ENCODE measurements around the gene OSBPL9.
"Not testable (repeated sequence)": the region's sequence is repeated elsewhere in the genome, so short reads cannot be mapped to it uniquely, and the experiment has no call there.

OSBPL9 gene

GRCh38 chr1:51639694-51640093, 22.8 kb downstream of the OSBPL9 start:
- peak in 1 of 2 experiments; percentile 19 for DNase-seq

- DNase-seq = no peak
Observed at GRCh38 chr1:51641096-51641495, 24.2 kb downstream of the OSBPL9 start.

DNA sequence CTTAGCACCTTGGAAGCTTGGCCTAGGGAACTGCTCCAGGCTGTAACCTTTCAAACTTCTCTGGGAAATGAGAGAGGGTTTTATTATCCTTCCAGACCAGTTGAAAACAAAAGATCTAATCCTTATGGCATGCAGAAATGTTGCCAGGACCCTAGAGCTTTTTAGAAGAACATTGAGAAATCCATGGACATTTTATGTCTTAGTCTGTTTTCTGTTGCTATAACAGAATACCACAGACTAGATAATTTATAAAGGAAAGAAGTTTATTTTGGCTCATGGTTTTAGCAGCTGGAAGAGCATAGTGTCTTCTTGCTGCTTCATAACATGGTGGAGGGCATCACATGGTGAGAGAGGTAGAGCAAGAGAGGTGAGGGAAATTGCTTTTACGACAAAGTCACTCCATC, 25.8 kb downstream of the OSBPL9 start:
- no peak for DNase-seq

GRCh38 chr1:51643362-51643761, 26.5 kb downstream of the OSBPL9 start:
- no peak for DNase-seq

DNA sequence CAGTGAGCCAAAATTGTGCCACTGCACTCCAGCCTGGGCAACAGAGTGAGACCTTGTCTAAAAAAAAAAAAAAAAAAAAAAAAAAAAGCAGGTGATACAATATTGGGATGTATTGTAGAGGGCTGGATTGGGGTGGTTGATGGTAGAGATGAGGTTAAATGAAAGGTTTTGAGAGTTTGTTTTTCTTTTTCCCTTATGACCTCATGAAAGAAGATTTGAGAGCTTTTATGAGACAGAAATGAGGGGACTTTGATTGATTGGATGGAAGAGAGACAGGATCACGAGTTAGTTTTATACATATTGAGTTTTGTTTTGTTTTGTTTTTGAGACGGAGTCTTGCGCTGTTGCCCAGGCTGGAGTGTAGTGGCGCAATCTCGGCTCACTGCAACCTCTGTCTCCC, 27.1 kb downstream of the OSBPL9 start:
- DNase-seq = no peak

- no peak for DNase-seq
Observed at GRCh38 chr1:51644533-51645197, 27.8 kb downstream of the OSBPL9 start.

GRCh38 chr1:51646592-51646991, 29.7 kb downstream of the OSBPL9 start:
- DNase-seq = not testable (repeated sequence)

DNA sequence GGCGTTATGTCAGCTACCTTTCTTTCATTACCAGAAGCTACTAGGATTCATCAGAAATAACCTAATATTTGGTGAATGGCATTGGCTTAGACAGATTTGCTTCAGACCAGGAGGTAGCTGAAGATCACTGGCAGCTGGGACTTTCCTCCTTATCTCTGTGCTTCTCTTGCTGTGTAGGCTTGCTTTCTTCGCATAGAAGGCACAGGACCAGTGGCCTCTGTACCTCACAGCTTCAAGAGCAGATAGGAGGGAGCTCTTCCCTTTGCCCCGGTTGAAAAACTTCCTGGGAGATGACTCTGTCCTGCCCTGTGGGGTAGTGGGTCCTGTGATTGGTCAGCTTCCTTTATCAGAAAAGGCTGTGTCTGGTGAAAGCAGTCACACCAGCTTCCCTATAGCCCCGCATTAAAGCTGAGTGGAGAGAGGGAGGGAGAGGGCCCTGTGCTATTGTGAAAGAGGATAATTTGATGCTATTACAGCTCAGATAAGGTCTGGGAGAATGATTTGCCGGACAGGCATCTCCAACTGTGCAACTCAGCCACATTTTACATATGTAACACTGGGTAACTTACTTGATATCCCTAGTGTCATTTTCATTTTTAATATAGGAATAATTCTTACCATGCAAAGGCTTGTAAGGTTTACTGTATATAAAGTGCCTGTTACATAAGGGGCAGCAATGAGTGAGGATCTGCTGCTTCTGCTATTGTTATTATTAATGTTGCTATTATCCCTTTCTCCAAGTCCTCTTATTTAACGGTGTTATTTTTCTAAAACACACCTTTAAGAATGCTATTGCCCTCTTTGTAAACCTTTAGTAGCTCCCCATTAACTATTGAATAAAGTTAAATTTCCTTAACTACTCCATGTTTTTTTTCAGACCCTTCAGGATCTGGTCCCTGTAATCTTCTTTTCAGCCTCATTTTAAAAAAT, 31.6 kb downstream of the OSBPL9 start:
- peak; percentile 40 to 45 for DNase-seq

- no peak for DNase-seq
Observed at GRCh38 chr1:51649593-51650091, 32.8 kb downstream of the OSBPL9 start.

DNA sequence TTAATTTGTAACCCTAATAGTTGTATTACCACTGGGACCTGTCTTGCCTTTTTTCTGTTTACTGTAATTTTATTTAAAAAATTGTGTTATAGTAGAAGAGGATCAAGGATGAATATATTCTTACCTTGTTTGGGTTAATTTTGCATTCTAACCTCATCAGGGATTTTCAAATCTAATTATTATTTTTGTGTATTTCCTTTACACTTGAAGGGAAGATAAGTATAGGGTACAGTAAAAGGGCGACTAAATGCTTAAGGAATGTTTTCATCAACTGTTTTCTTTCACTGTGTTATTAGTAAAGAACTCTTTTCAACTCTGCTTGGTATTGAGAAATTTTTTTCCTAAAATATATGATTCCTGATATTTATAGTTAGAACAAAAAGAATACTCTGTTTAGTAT, 33.3 kb downstream of the OSBPL9 start:
- no peak for DNase-seq

GRCh38 chr1:51651552-51651942, 34.7 kb downstream of the OSBPL9 start:
- no peak for DNase-seq

GRCh38 chr1:51652599-51652998, 35.7 kb downstream of the OSBPL9 start:
- no peak for DNase-seq

DNA sequence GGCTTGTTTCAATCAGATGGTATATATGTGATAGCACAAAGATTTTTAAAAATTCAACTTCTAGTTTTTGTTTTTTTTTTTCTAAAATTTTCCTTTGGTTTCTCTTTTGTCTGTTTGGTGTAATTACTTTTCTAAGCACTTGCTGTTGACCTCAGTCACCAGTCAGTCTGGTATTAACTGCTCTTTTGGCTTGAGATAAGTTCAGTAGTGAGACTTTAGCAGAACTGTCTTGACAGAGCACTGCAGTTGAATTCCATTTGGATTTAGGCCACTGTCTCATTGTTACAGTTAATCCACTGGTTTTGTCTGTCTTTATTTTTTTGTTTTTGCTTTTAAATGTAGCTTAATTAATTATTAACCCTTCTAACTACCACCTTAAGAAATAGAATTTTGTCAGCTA, 36.2 kb downstream of the OSBPL9 start:
- DNase-seq = no peak

DNA sequence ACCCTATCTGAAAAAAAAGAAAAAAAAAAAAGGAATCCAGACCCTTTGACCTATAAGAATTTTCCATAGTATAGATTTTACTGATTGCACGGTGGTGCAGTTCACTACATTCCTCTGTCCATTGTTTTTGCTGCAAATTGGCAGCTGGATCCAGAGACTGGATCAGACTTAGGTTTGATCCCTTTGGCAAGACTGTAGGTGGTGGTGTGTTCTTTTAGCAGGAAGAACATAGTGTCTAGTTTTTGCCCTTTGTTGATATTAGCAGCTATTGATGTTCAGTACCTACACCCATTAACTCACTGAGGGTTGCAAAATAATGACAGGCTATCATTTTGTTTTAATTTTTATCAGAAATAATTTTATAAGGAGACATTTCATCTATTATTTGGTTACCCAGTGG, 37.1 kb downstream of the OSBPL9 start:
- no peak for DNase-seq

- DNase-seq = no peak
Observed at GRCh38 chr1:51656374-51656773, 39.5 kb downstream of the OSBPL9 start.

- no peak for DNase-seq
Observed at GRCh38 chr1:51660580-51660979, 43.7 kb downstream of the OSBPL9 start.

DNA sequence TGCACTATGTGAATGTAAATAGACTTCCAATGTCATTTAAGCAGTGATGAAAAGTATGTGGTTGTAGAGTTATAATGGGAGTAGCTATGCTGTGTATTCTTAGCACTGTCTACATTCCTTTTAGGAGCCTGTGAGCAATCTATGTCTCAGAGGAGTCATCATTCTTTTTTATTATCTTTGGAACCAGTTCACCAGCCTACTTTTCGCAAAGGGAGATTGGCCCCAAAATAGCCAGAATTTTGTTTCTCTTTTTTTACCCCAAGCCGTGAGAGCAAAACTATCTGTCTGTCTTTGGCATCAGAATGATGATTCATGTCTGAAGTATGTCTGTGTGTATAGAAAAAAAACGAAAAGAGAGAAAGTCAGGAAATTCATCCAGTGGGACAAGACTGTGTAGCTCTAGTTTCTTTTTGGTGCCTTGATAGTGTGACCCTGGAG, 44.2 kb downstream of the OSBPL9 start:
- DNase-seq = no peak

GRCh38 chr1:51663105-51663504, 46.2 kb downstream of the OSBPL9 start:
- DNase-seq = no peak

DNA sequence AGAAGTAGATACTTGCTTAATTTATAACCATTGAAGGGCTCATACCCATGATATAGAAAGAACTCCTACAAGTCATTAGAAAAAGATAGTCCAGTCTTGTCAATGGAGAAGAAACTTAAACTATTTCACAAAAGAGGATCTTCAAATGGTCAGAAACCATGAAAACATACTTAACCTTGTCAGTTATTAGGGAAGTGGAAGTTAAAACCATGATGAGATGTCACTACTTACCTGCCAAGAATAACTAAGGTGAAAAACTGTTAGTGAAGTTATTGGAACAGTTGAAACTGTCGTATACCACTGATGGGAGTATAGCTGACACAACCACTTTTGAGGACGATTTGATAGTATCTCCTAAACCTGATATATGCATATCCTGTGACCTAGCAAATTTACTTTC, 46.8 kb downstream of the OSBPL9 start:
- no peak for DNase-seq

GRCh38 chr1:51664421-51665240, 47.7 kb downstream of the OSBPL9 start:
- no peak for DNase-seq

DNA sequence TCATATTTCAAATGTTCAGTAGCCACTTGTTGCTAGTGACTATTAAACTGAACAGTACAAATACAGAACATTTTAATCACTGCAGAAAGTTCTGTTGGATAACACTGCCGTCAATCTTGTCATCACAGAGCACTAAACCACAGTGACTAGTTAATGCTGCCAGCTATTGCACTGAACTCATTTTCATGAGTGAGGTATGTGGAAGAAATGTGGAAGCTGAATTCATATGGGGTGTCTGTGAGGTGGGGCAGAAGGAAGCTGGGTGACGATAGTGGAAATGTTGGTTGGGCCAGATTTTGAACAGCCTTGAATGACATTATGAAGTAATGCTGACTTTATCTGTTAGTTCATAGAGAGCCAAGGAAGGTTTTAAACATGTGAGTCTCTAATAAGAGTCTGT, 49.6 kb downstream of the OSBPL9 start:
- no peak for DNase-seq

DNA sequence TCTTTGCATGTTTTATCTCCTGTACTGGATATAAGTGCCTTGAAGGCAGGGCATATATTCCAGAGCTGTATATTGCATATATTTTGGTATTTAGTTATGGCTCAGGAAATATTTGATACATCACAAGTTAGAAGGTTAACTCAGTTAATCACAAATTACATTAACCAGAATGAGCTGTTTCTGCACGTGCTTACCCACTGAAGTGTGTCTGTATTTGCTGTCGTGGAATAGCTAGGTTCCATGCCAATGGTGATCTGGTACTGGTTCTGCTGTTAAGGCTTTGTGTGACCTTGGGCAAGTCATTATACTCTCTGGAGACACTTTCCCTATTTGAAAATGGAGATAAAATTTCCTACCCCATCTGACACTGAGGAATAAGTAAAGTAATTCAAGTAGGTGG, 50.7 kb downstream of the OSBPL9 start:
- no peak for DNase-seq

DNA sequence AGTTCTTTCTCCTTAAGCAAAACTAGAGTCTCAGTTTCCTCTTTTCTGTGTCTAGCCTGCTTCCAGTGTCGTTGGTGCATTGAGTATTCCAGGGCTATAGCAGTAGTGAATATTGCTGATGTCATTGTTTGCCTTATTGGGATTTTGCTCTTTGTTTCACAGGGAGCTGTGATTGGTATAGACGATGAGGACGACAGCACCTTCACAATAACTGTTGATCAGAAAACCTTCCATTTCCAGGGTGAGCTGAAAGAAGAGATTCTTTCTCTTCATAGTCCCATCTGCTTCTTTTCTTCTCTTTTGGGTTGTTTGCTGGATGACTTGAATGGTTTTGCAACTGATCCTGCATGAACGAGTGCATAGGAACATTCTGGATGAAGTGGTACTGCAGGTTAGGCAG, 52.4 kb downstream of the OSBPL9 start:
- DNase-seq = no peak

Measured in Kasumi-1 (cell line).